HCT116 (cell line): ENCODE results near the gene CORO2B. TPM values are rescaled to one million over a fixed set of nuclear protein-coding genes. Genes with fewer than 3 reads are reported as not detected.

Source experiments
- ATAC-seq: fragments of 200-7000 bp; cut with Tn5 transposase; 2 replicates; pipeline ENCODE4 v1.9.1; 2020; ENCODE audit warnings: mild to moderate bottlenecking, moderate library complexity
- BruUV-seq: library from RNA; stranded (reverse); fragments of 400-500 nt; replicated peaks from 2 replicates; lab custom pipeline; 2021; lab: Mats Ljungman, UMichigan
- CTCF ChIA-PET: fragments of 300-600 bp; sonication (Branson Sonifier 250); formaldehyde crosslinking; loops from one replicate; lab custom pipeline; 2021; ENCODE audit warnings: antibody characterized with exemption; lab: Charles Lee
- POLR2A ChIA-PET: fragments of 300-600, 350-600 bp; sonication (Branson Sonifier 250); formaldehyde crosslinking; loops from one replicate; lab custom pipeline; 2021; ENCODE audit warnings: antibody characterized with exemption; lab: Charles Lee
- RAD21 ChIA-PET, 2 experiments: fragments of 300-600 bp; sonication (Branson Sonifier 250); formaldehyde crosslinking; loops; one replicate each; lab custom pipeline; 2023; ENCODE audit warnings: low total read pairs in 2 of 2; ENCODE audit not compliant: uncharacterized antibody in 2 of 2, unreplicated experiment in 2 of 2, low non-redundant PET in 1 of 2; lab: Charles Lee
- DNase-seq: peaks from one replicate; pipeline ENCODE4 v3.0.0-alpha.2; 2010; ENCODE audit warnings: low read depth, low spot score
- H2AFZ ChIP-seq: fragments of 200-600 bp; shearing (Covaris generic), sonication (generic); 2 replicates; pipeline ENCODE4 v1.6.1; 2017; ENCODE audit warnings: low read depth, mixed run types, mixed read lengths, antibody characterized with exemption, low read length; ENCODE audit not compliant: poor library complexity, severe bottlenecking
- H3K27ac ChIP-seq: 2 replicates; pipeline ENCODE4 v1.5.1; 2012; ENCODE audit warnings: low read depth, low read length
- H3K27me3 ChIP-seq: fragments of 200-600 bp; sonication (generic); 2 replicates; pipeline ENCODE4 v1.6.1; 2016; ENCODE audit warnings: mixed run types, low read length, mixed read lengths; ENCODE audit not compliant: insufficient read depth
- H3K36me3 ChIP-seq, 2 experiments: fragments of 200-500 bp in 1 of 2; fragments of 200-600 bp in 1 of 2; sonication (Bioruptor generic) in 1 of 2; sonication (generic) in 1 of 2; 2 replicates each; pipeline versions ENCODE4 v1.5.1 to v1.6.1; 2014 to 2016; ENCODE audit warnings: low read length in 2 of 2, inconsistent platforms in 1 of 2, mixed read lengths in 1 of 2, mixed run types in 1 of 2; ENCODE audit not compliant: insufficient read depth in 2 of 2, control insufficient read depth in 1 of 2
- H3K4me1 ChIP-seq, 2 experiments: fragments of 200-600 bp in 1 of 2; sonication (generic) in 1 of 2; 2 replicates each; pipeline versions ENCODE4 v1.5.1 to v1.6.1; 2012 to 2017; ENCODE audit warnings: low read length in 2 of 2, inconsistent platforms in 1 of 2, mild to moderate bottlenecking in 1 of 2, mixed read lengths in 1 of 2, mixed run types in 1 of 2, moderate library complexity in 1 of 2; ENCODE audit not compliant: insufficient read depth in 2 of 2, control insufficient read depth in 1 of 2
- H3K4me2 ChIP-seq: fragments of 200-600 bp; sonication (generic); 2 replicates; pipeline ENCODE4 v1.6.1; 2017; ENCODE audit warnings: mixed run types, low read length, mixed read lengths
- H3K4me3 ChIP-seq, 2 experiments: fragments of 200-600 bp in 1 of 2; sonication (generic) in 1 of 2; replicated peaks in 1 of 2; 2 replicates each; pipeline ENCODE4 v1.5.1; 2011 to 2016; ENCODE audit warnings: low read length in 2 of 2, control low read depth in 1 of 2, low read depth in 1 of 2, mild to moderate bottlenecking in 1 of 2, mixed read lengths in 1 of 2, mixed run types in 1 of 2
- H3K79me2 ChIP-seq: fragments of 200-600 bp; sonication (generic); 2 replicates; pipeline ENCODE4 v1.6.1; 2017; ENCODE audit warnings: mild to moderate bottlenecking, mixed run types, low read length, moderate library complexity, mixed read lengths; ENCODE audit not compliant: insufficient read depth
- H3K9ac ChIP-seq: fragments of 200-600 bp; sonication (generic); 2 replicates; pipeline ENCODE4 v1.6.1; 2016; ENCODE audit warnings: low read length, mixed read lengths
- H3K9me2 ChIP-seq: fragments of 200-600 bp; sonication (generic), shearing (Covaris generic); 2 replicates; pipeline ENCODE4 v1.6.1; 2017; ENCODE audit warnings: mixed run types, mild to moderate bottlenecking, moderate library complexity; ENCODE audit not compliant: insufficient read depth
- H3K9me3 ChIP-seq, 2 experiments: fragments of 200-500 bp in 1 of 2; fragments of 200-600 bp in 1 of 2; sonication (Bioruptor generic) in 1 of 2; sonication (generic) in 1 of 2; 2 replicates each; pipeline ENCODE4 v1.6.1; 2014 to 2017; ENCODE audit warnings: low read length in 2 of 2, mixed read lengths in 2 of 2, inconsistent platforms in 1 of 2, low read depth in 1 of 2, mild to moderate bottlenecking in 1 of 2, mixed run types in 1 of 2, moderate library complexity in 1 of 2; ENCODE audit not compliant: control insufficient read depth in 1 of 2, insufficient read depth in 1 of 2
- H4K20me1 ChIP-seq: fragments of 200-600 bp; sonication (generic), shearing (Covaris generic); 2 replicates; pipeline ENCODE4 v1.6.1; 2017; ENCODE audit warnings: mixed run types, mild to moderate bottlenecking, moderate library complexity; ENCODE audit not compliant: insufficient read depth
- CTCF ChIP-seq, 3 experiments: fragments of 200-600 bp in 1 of 3; sonication (generic) in 1 of 3; IDR thresholded peaks in 2 of 3; conservative IDR thresholded peaks in 1 of 3; 2 replicates each; pipeline ENCODE4 v1.5.1; 2012 to 2017; ENCODE audit warnings: low read depth in 2 of 3, low read length in 2 of 3, antibody characterized with exemption in 1 of 3, borderline replicate concordance in 1 of 3, control low read depth in 1 of 3, mild to moderate bottlenecking in 1 of 3, mixed read lengths in 1 of 3, mixed run types in 1 of 3, moderate library complexity in 1 of 3; ENCODE audit not compliant: insufficient read depth in 1 of 3
- EGR1 ChIP-seq: IDR thresholded peaks from 2 replicates; pipeline ENCODE4 v1.6.1; 2012; ENCODE audit warnings: low read depth
- ZBTB33 ChIP-seq: IDR thresholded peaks from 2 replicates; pipeline ENCODE4 v1.6.1; 2011; ENCODE audit warnings: mild to moderate bottlenecking, low read length, moderate library complexity; ENCODE audit not compliant: insufficient replicate concordance; ENCODE audit errors: extremely low read depth
- intact Hi-C: fragments of 100-400 bp; cut with micrococcal nuclease; formaldehyde crosslinking; loops from 2 replicates; pipeline ENCODE4 v1.10.0; 2022
- total RNA-seq: library from RNA; stranded (reverse); gene quantifications from one replicate; pipeline ENCODE4 v1.2.1, GENCODE V29; 2021; ENCODE audit not compliant: unreplicated experiment

Gene CORO2B
- total RNA-seq, 1 experiment from 2014 or later, result 2.8 TPM

GRCh38 chr15:68538311-68538710 lies 40.5 kb upstream of the CORO2B start:
- H3K4me1 ChIP-seq, result 0 out of 4 replicates have a peak, but pooled peaks cover 0 to 3% of the 10 kb centered on the region in 2 experiments
- H3K4me3 ChIP-seq, result no peak overlapping the region
- TF ChIP-seq ZBTB33, result no peak
- TF ChIP-seq EGR1, result no peak
- TF ChIP-seq CTCF (IDR thresholded peaks at IDR 0.05 in 2 of 3, conservative IDR thresholded peaks at IDR 0.05 in 1 of 3; ENCODE audit: borderline replicate concordance in 1 of 3, insufficient read depth in 1 of 3, low read depth in 2 of 3, low read length in 2 of 3), result no peak
- TF ChIP-seq, all 23 proteins: peak for 0
- no peak for DNase-seq
- BruUV-seq, result no TSS peak
- intact Hi-C loops, result no loop called here
- Histone ChIP-seq H3K79me2 (no peaks in the 10 kb centered on the region), H3K27ac (no peak overlapping the region), H3K36me3 (no peaks in the 10 kb centered on the region), H3K9ac (no peak overlapping the region), H3K9me2 (no peaks in the 10 kb centered on the region; the same call in 1 of the 2 replicates), H3K9me3 (peaks cover 0 to 13% of the 10 kb centered on the region in 2 experiments; a peak in 1 of 4 replicates), H3K4me2 (no peak overlapping the region), H4K20me1 (no peaks in the 10 kb centered on the region), H2AFZ (no peak overlapping the region), H3K27me3 (no peaks in the 10 kb centered on the region)
- RAD21 ChIA-PET, result no interaction called here
- ATAC-seq, result no peak
- CTCF ChIA-PET, result interaction anchor here (0.7 to 2.6 kb wide), 5 partner anchors 12 to 285 kb away, joined by 3 to 6 read pairs (median 4); no protein-coding TSS in a partner anchor
- POLR2A ChIA-PET, result no interaction called here
